Measurements from ENCODE around the gene NEURL1.

DNA sequence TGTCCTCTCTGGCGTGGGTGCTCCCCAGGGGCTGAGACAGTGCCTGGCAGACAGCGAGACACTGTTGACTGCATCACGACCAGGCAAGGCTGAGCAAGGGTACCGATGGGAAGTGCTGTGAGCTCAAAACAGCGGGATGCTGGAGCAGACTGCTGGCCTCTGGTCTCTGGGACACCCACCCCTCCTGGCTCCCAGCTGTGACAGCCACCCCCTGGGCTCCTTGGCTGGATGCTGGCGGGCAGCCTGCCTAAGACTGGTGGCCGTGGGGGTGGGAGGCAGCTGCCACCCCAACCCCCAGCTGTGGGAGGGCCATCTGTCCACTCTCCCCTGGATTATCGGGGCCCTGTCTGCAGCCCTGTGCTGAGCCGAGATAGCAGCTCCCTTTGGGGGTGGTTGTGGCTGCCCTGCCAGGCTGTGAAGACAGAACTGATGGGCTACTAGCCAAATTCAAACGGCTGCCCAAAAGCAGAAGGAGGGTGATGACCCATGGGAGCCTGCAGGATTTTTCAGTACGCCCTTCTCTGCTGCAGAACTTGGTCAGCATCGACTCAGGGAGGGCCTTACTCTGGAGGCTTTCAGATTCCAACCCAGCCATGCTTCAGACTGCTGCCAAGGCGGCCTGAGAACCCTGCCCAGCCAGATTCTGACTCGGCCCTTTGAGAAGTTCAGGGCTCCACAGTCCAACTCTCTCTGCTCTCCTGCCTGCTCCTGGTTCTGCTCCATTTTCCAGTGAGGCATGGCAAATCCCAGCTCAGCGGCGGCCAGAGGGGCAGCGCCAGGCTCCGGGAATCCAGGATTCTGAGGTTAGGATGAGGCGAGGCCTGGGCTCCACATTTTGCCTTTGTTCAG lies 125.3 kb downstream of the NEURL1 start:
- TF ChIP-seq CTCF (IDR thresholded peaks at IDR 0.05; ENCODE audit: insufficient read depth, low read length, poor library complexity, severe bottlenecking), result no peak
- no peak for TF ChIP-seq EZH2phosphoT487 (conservative IDR thresholded peaks at IDR 0.05; ENCODE audit: low read length)
